ENCODE measurements around the gene RBBP8NL.

RBBP8NL gene

DNA sequence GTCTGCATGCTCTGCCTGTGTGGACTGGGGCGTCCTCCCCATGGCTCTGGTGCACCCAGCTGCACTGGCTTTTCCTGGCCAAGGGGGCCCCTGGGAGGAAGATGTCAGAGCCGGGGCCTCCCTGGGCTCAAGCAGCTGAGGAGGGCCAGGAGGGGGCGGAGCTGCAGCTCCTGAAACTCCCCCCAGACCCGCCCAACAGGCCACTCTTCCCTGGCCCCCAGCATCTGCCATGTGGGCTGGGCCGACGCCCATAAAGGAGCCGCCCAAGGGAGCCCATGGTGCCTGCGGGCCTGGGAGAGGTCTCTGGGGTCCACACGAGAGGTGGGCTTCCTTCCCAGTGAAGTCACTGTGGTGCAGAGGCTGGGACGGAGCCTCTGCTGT lies 4.0 kb downstream of the RBBP8NL start:
- no peaks in the 10 kb centered on the region for H4K20me1 ChIP-seq (ENCODE audit: low read depth, low read length)
- H3K9me2 ChIP-seq (replicated peaks; ENCODE audit: insufficient read depth, low read length): no peaks in the 10 kb centered on the region
- no peak overlapping the region for H3K4me2 ChIP-seq (ENCODE audit: low read depth, low read length, poor library complexity, severe bottlenecking)
- no peak overlapping the region for H3K4me3 ChIP-seq (ENCODE audit: insufficient read depth, low read length, poor library complexity, severe bottlenecking)
- no peaks in the 10 kb centered on the region for H3K79me2 ChIP-seq (ENCODE audit: insufficient read depth, low read length)
- no peaks in the 10 kb centered on the region for H3F3A ChIP-seq (ENCODE audit: insufficient read depth)
- no peak for TF ChIP-seq EZH2phosphoT487 (conservative IDR thresholded peaks at IDR 0.05; ENCODE audit: low read length)
- TF ChIP-seq, protein P1, sequence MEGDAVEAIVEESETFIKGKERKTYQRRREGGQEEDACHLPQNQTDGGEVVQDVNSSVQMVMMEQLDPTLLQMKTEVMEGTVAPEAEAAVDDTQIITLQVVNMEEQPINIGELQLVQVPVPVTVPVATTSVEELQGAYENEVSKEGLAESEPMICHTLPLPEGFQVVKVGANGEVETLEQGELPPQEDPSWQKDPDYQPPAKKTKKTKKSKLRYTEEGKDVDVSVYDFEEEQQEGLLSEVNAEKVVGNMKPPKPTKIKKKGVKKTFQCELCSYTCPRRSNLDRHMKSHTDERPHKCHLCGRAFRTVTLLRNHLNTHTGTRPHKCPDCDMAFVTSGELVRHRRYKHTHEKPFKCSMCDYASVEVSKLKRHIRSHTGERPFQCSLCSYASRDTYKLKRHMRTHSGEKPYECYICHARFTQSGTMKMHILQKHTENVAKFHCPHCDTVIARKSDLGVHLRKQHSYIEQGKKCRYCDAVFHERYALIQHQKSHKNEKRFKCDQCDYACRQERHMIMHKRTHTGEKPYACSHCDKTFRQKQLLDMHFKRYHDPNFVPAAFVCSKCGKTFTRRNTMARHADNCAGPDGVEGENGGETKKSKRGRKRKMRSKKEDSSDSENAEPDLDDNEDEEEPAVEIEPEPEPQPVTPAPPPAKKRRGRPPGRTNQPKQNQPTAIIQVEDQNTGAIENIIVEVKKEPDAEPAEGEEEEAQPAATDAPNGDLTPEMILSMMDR (IDR thresholded peaks at IDR 0.05; ENCODE audit: insufficient read depth, low read length, poor library complexity, severe bottlenecking): no peak
- H3K27me3 ChIP-seq (ENCODE audit: low read length): no peaks in the 10 kb centered on the region
- H2AFZ ChIP-seq (ENCODE audit: low read depth, low read length, severe bottlenecking): no peak overlapping the region
- no peaks in the 10 kb centered on the region for H3K36me3 ChIP-seq (ENCODE audit: low read length)
- H3K27ac ChIP-seq (ENCODE audit: low read depth, low read length): no peak overlapping the region
- H3K9me3 ChIP-seq (ENCODE audit: insufficient read depth, low read length): no peaks in the 10 kb centered on the region
- H3K9ac ChIP-seq (ENCODE audit: low read length): no peak overlapping the region

DNA sequence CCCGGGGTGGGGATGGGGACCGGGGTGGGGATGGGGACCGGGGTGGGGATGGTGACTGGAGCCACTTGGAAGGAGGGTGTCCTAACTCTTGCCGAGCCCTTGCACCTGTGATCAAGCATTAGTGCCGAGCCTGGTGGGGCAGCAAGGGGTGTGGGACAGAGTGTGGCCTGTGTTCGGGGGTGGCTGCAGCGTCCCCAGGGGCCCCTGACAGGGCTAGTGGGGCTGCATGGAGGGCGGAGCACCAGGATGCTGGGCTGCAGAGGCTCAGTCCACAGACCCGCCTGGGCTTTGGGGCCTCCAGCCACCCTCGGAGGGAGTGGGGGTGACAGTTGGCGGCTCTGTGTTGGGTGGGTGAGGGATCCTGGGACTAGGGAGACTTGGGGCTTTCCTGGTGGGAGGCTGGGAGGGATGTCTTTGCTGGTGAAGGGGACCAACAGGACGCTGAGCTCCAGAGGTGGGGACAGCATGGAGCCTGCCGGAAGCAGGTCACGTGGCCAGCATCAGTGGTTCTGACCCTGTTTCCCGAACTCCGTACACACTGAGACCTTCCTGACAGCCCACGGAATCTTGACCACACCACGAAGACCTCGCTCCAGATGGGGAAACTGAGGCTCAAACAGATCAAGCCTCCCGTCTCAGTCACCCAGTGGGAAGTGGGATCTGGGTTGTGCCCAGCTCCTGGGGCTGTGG lies 4.6 kb downstream of the RBBP8NL start:
- no peaks in the 10 kb centered on the region for H3K27me3 ChIP-seq (ENCODE audit: low read length)
- no peak overlapping the region for H3K9ac ChIP-seq (ENCODE audit: low read length)
- H3K4me3 ChIP-seq (ENCODE audit: insufficient read depth, low read length, poor library complexity, severe bottlenecking): no peak overlapping the region
- H3K79me2 ChIP-seq (ENCODE audit: insufficient read depth, low read length): no peaks in the 10 kb centered on the region
- H3K9me2 ChIP-seq (replicated peaks; ENCODE audit: insufficient read depth, low read length): no peaks in the 10 kb centered on the region
- H3K27ac ChIP-seq (ENCODE audit: low read depth, low read length): no peak overlapping the region
- H4K20me1 ChIP-seq (ENCODE audit: low read depth, low read length): no peaks in the 10 kb centered on the region
- TF ChIP-seq, protein P1 (IDR thresholded peaks at IDR 0.05; ENCODE audit: insufficient read depth, low read length, poor library complexity, severe bottlenecking): no peak
- no peak overlapping the region for H2AFZ ChIP-seq (ENCODE audit: low read depth, low read length, severe bottlenecking)
- no peaks in the 10 kb centered on the region for H3K9me3 ChIP-seq (ENCODE audit: insufficient read depth, low read length)
- no peaks in the 10 kb centered on the region for H3F3A ChIP-seq (ENCODE audit: insufficient read depth)
- H3K4me2 ChIP-seq (ENCODE audit: low read depth, low read length, poor library complexity, severe bottlenecking): no peak overlapping the region
- H3K36me3 ChIP-seq (ENCODE audit: low read length): no peaks in the 10 kb centered on the region

DNA sequence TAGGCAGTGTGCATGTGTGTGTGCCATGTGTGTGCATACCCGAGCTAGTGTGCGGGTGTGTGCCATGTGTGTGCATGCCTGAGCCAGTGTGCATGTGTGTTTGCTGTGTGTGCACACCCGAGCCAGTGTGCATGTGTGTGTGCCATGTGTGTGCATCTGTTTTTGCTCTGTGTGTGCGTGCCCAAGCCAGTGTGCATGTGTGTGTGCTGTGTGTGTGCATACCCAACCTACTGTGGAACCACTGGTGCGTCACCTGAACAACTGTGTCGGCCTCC lies 5.7 kb downstream of the RBBP8NL start:
- Histone ChIP-seq H3K27me3 (ENCODE audit: low read length) (no peaks in the 10 kb centered on the region), H3K36me3 (ENCODE audit: low read length) (no peaks in the 10 kb centered on the region), H3K9me3 (ENCODE audit: insufficient read depth, low read length) (no peaks in the 10 kb centered on the region), H3K79me2 (ENCODE audit: insufficient read depth, low read length) (no peaks in the 10 kb centered on the region), H3K9ac (ENCODE audit: low read length) (no peak overlapping the region), H3K4me2 (ENCODE audit: low read depth, low read length, poor library complexity, severe bottlenecking) (no peak overlapping the region), H3K4me3 (ENCODE audit: insufficient read depth, low read length, poor library complexity, severe bottlenecking) (no peak overlapping the region), H2AFZ (ENCODE audit: low read depth, low read length, severe bottlenecking) (no peak overlapping the region), H3F3A (ENCODE audit: insufficient read depth) (no peaks in the 10 kb centered on the region), H4K20me1 (ENCODE audit: low read depth, low read length) (no peaks in the 10 kb centered on the region), H3K27ac (ENCODE audit: low read depth, low read length) (no peak overlapping the region), H3K9me2 (replicated peaks; ENCODE audit: insufficient read depth, low read length) (no peaks in the 10 kb centered on the region)
- TF ChIP-seq, protein P1 (IDR thresholded peaks at IDR 0.05; ENCODE audit: insufficient read depth, low read length, poor library complexity, severe bottlenecking): no peak
- TF ChIP-seq EZH2phosphoT487 (conservative IDR thresholded peaks at IDR 0.05; ENCODE audit: low read length): no peak
